Kidney epithelial cell (primary cell): ENCODE data around the gene RPTOR. TPM values are rescaled to one million over a fixed set of nuclear protein-coding genes. Genes with fewer than 3 reads are reported as not detected.

Experiments
- DNase-seq: peaks from one replicate; pipeline ENCODE4 v3.0.0-alpha.2; 2010; ENCODE audit warnings: low read depth
- H3K27me3 ChIP-seq: 2 replicates; pipeline ENCODE4 v1.6.0; 2011; ENCODE audit warnings: low read length; ENCODE audit not compliant: control insufficient read depth, insufficient read depth
- H3K36me3 ChIP-seq: 2 replicates; pipeline ENCODE4 v1.5.1; 2011; ENCODE audit warnings: low read length; ENCODE audit not compliant: control insufficient read depth, insufficient read depth
- H3K4me3 ChIP-seq: 2 replicates; pipeline ENCODE4 v1.5.1; 2011; ENCODE audit warnings: low read depth, mild to moderate bottlenecking, control low read depth, low read length
- CTCF ChIP-seq: IDR thresholded peaks from 2 replicates; pipeline ENCODE4 v1.5.1; 2011; ENCODE audit warnings: mild to moderate bottlenecking, moderate library complexity, low read length, control low read depth, inconsistent platforms; ENCODE audit not compliant: insufficient read depth, poor library complexity, severe bottlenecking
- total RNA-seq: library from RNA; depleted of rRNA; stranded (reverse); fragments of >200 nt; gene quantifications from 2 replicates; pipeline ENCODE4 v1.2.3, GENCODE V29; 2015

Gene RPTOR
- total RNA-seq, 1 donor from 2014 or later: 22.7 TPM

GRCh38 chr17:80961541-80962330 is 417.1 kb downstream of the RPTOR start:
- Histone ChIP-seq H3K36me3 (no peaks in the 10 kb centered on the region), H3K4me3 (no peak overlapping the region), H3K27me3 (no peaks in the 10 kb centered on the region)
- TF ChIP-seq CTCF: peak; percentile 4
- DNase-seq: no peak

GRCh38 chr17:80962356-80963329 is 418.0 kb downstream of the RPTOR start:
- TF ChIP-seq CTCF: no peak
- H3K27me3 ChIP-seq: no peaks in the 10 kb centered on the region
- no peak for DNase-seq

GRCh38 chr17:80963812-80964543 is 419.3 kb downstream of the RPTOR start:
- Histone ChIP-seq H3K36me3 (no peaks in the 10 kb centered on the region), H3K4me3 (no peak overlapping the region), H3K27me3 (peaks cover 2% of the 10 kb centered on the region)
- DNase-seq: no peak
- TF ChIP-seq CTCF: no peak

More at GRCh38 chr17:80962356-80963329, 418.0 kb downstream of the RPTOR start:
- H3K36me3 ChIP-seq: no peaks in the 10 kb centered on the region
- no peak overlapping the region for H3K4me3 ChIP-seq

- peaks cover 4% of the 10 kb centered on the region for H3K27me3 ChIP-seq
Observed at GRCh38 chr17:80964544-80964856, 419.9 kb downstream of the RPTOR start.

More at GRCh38 chr17:80964544-80964856, 419.9 kb downstream of the RPTOR start:
- Histone ChIP-seq H3K36me3 (no peaks in the 10 kb centered on the region), H3K4me3 (no peak overlapping the region)
- no peak for DNase-seq
- no peak for TF ChIP-seq CTCF
